K562 (cell line): ENCODE data around the gene KPNA4. TPM values are rescaled to one million over a fixed set of nuclear protein-coding genes. Genes with fewer than 3 reads are reported as not detected.

Source experiments
- ATAC-seq: fragments of 200-7000 bp; cut with Tn5 transposase; 3 replicates; pipeline ENCODE4 v1.9.1; 2020; ENCODE audit warnings: moderate library complexity
- BruUV-seq: library from RNA; stranded (reverse); fragments of 400-500 nt; replicated peaks from 2 replicates; lab custom pipeline; 2021; lab: Mats Ljungman, UMichigan
- CTCF ChIA-PET: fragments of 300-600 bp; formaldehyde crosslinking; extraction: SDS; loops from one replicate; lab custom pipeline; 2021; ENCODE audit warnings: low intra/inter-chr PET ratio; lab: Yijun Ruan, JAX
- POLR2A ChIA-PET: fragments of 300-600, 350-650 bp; sonication (Branson Sonifier 250); formaldehyde crosslinking; extraction: SDS; loops from one replicate; lab custom pipeline; 2021; ENCODE audit warnings: antibody characterized with exemption, inconsistent platforms; lab: Yijun Ruan, JAX
- DNase-seq, 4 experiments: peaks; one replicate each; pipeline versions ENCODE4 v3.0.0 to v3.0.0-alpha.2; 2011 to 2018; ENCODE audit warnings: low spot score in 3 of 4, mixed read lengths in 3 of 4; ENCODE audit errors: extremely low read depth in 1 of 4
- FAIRE-seq: peaks from 2 replicates; lab custom pipeline; 2011; peaks lifted over from hg19 to GRCh38; lab: Jason Lieb, UNC
- H2AFZ ChIP-seq: 2 replicates; pipeline ENCODE4 v1.6.0; 2011; ENCODE audit warnings: low read depth, low read length, control low read depth, inconsistent platforms
- H3K27ac ChIP-seq: fragments of 200-600 bp; 3 replicates; pipeline ENCODE4 v1.8.0; 2011; ENCODE audit warnings: low read depth, mild to moderate bottlenecking, control low read depth, inconsistent platforms, low read length, moderate library complexity, mixed read lengths; ENCODE audit errors: extremely low read depth
- H3K27me3 ChIP-seq, 2 experiments: fragments of 300-600 bp in 1 of 2; 2 replicates in 1 of 2; 3 replicates in 1 of 2; pipeline versions ENCODE4 v1.6.0 to v1.8.0; 2011; ENCODE audit warnings: inconsistent platforms in 2 of 2, low read length in 2 of 2, mild to moderate bottlenecking in 1 of 2, mixed read lengths in 1 of 2, moderate library complexity in 1 of 2; ENCODE audit not compliant: control insufficient read depth in 2 of 2, insufficient read depth in 2 of 2
- H3K36me3 ChIP-seq: fragments of 300-600 bp; 3 replicates; pipeline ENCODE4 v1.8.0; 2011; ENCODE audit warnings: mild to moderate bottlenecking, low read length, inconsistent platforms; ENCODE audit not compliant: control insufficient read depth, insufficient read depth
- H3K4me1 ChIP-seq, 2 experiments: fragments of 200-600 bp in 1 of 2; replicated peaks in 1 of 2; 2 replicates in 1 of 2; 3 replicates in 1 of 2; pipeline versions ENCODE4 v1.5.1 to v1.8.0; 2011; ENCODE audit warnings: inconsistent platforms in 2 of 2, low read length in 2 of 2, mild to moderate bottlenecking in 1 of 2, mixed read lengths in 1 of 2, moderate library complexity in 1 of 2; ENCODE audit not compliant: control insufficient read depth in 2 of 2, insufficient read depth in 2 of 2
- H3K4me2 ChIP-seq: 2 replicates; pipeline ENCODE4 v1.6.1; 2011; ENCODE audit warnings: low read length, control low read depth, inconsistent platforms, mixed read lengths; ENCODE audit not compliant: insufficient read depth
- H3K4me3 ChIP-seq: fragments of 200-600 bp; sonication (generic), shearing (Covaris generic); 2 replicates; pipeline ENCODE4 v1.5.1; 2016; ENCODE audit warnings: control low read depth, inconsistent platforms
- H3K79me2 ChIP-seq: fragments of 200-600 bp; 3 replicates; pipeline ENCODE4 v1.8.0; 2011; ENCODE audit warnings: low read length, inconsistent platforms; ENCODE audit not compliant: control insufficient read depth, insufficient read depth
- H3K9ac ChIP-seq, 2 experiments: 2 replicates each; pipeline versions ENCODE4 v1.6.0 to v1.6.1; 2011; ENCODE audit warnings: low read depth in 2 of 2, low read length in 2 of 2, control low read depth in 1 of 2, inconsistent platforms in 1 of 2, mild to moderate bottlenecking in 1 of 2, mixed read lengths in 1 of 2; ENCODE audit not compliant: insufficient read depth in 1 of 2
- H3K9me1 ChIP-seq: one replicate; pipeline ENCODE4 v1.6.0; 2011; ENCODE audit warnings: inconsistent platforms, mild to moderate bottlenecking, low read length, moderate library complexity; ENCODE audit not compliant: control insufficient read depth, insufficient read depth
- H3K9me3 ChIP-seq: replicated peaks from 2 replicates; pipeline ENCODE4 v1.5.1; 2011; ENCODE audit warnings: low read depth, low read length, inconsistent platforms; ENCODE audit not compliant: control insufficient read depth, insufficient read depth
- H4K20me1 ChIP-seq: replicated peaks from 2 replicates; pipeline ENCODE4 v1.6.1; 2011; ENCODE audit warnings: low read length, inconsistent platforms, mixed read lengths; ENCODE audit not compliant: control insufficient read depth, insufficient read depth
- CREM ChIP-seq: IDR thresholded peaks from 2 replicates; pipeline ENCODE4 v1.6.1; 2014; ENCODE audit warnings: antibody characterized with exemption, low read depth
- ESRRB ChIP-seq: fragments of 250-450 bp; sonication (Bioruptor Pico); IDR thresholded peaks from 2 replicates; pipeline ENCODE4 v1.5.0; 2020; ENCODE audit warnings: mild to moderate bottlenecking, moderate library complexity, borderline replicate concordance
- JUNB ChIP-seq: fragments of 450-650 bp; formaldehyde crosslinking; conservative IDR thresholded peaks from 2 replicates; pipeline ENCODE4 v1.4.0; 2020; ENCODE audit warnings: mild to moderate bottlenecking
- NBN ChIP-seq: fragments of 450-650 bp; IDR thresholded peaks from 2 replicates; pipeline ENCODE4 v1.6.1; 2016; ENCODE audit warnings: low read depth, mild to moderate bottlenecking
- POLR2G ChIP-seq: fragments of 200-400 bp; formaldehyde crosslinking; IDR thresholded peaks from 2 replicates; pipeline ENCODE4 v1.6.1; 2017; ENCODE audit warnings: low read depth, mild to moderate bottlenecking, antibody characterized with exemption, low read length, moderate library complexity
- RB1 ChIP-seq: fragments of 450-650 bp; IDR thresholded peaks from 2 replicates; pipeline ENCODE4 v1.6.1; 2017; ENCODE audit warnings: low read depth, mild to moderate bottlenecking
- RNF2 ChIP-seq: sonication (generic); IDR thresholded peaks from 2 replicates; pipeline ENCODE4 v1.6.1; 2016
- SETDB1 ChIP-seq: IDR thresholded peaks from one replicate; pipeline ENCODE4 v1.6.1; 2012; ENCODE audit warnings: low read length, control low read depth, inconsistent platforms
- SRF ChIP-seq, 2 experiments: fragments of 250-450, 450-650 bp in 1 of 2; sonication (Bioruptor Pico) in 1 of 2; sonication (generic) in 1 of 2; formaldehyde crosslinking; IDR thresholded peaks; 2 replicates each; pipeline versions ENCODE4 v1.5.0 to v1.5.1; 2020 to 2022; ENCODE audit warnings: mild to moderate bottlenecking in 1 of 2, missing genetic modification reagents in 1 of 2
- TCF7L2 ChIP-seq: fragments of 150-350 bp; IDR thresholded peaks from 2 replicates; pipeline ENCODE4 v1.6.1; 2016; ENCODE audit warnings: low read depth, mild to moderate bottlenecking, low read length, moderate library complexity
- ZKSCAN3 ChIP-seq: fragments of 250-450 bp; sonication (Bioruptor Pico); IDR thresholded peaks from 2 replicates; pipeline ENCODE4 v1.4.0; 2020
- ZNF146 ChIP-seq: IDR thresholded peaks from one replicate; pipeline ENCODE4 v1.6.1; 2018; ENCODE audit warnings: missing compliant biosample characterization; ENCODE audit not compliant: unreplicated experiment
- WGBS: fragments of 100-300 bp; shearing (Covaris generic); methylation state at CpG from one replicate; pipeline ENCODE4 v1.1.6; 2016; ENCODE audit warnings: low coverage, mixed read lengths; ENCODE audit not compliant: insufficient coverage; ENCODE audit errors: missing lambda C conversion rate; 5-methylcytosine and 5-hydroxymethylcytosine counted together
- in situ Hi-C: fragments of 300-500 bp; cut with MboI; formaldehyde crosslinking; loops from 4 replicates; pipeline ENCODE4 v1.15.0; 2018; ENCODE audit warnings: inconsistent platforms, mixed read lengths
- intact Hi-C: fragments of 100-400 bp; cut with micrococcal nuclease; formaldehyde crosslinking; loops from 2 replicates; pipeline ENCODE4 v1.14.2; 2022
- polyA plus RNA-seq, 8 experiments: library from polyadenylated mRNA; depleted of rRNA in 4 of 8; stranded (reverse) in 5 of 8; unstranded in 3 of 8; fragments of >200 nt; fragmentation: Nextera tagmentation in 2 of 8; fragmentation: Illumina TruSeq in 1 of 8; extraction: Ambion mirVana in 2 of 8; extraction: Trizol in 1 of 8; gene quantifications; 2 replicates each; pipeline versions ENCODE4 v1.2.1 to v1.2.3, GENCODE V29; 2011 to 2014; ENCODE audit warnings: inconsistent platforms in 1 of 8, missing spikeins in 1 of 8
- total RNA-seq, 7 experiments: library from RNA; depleted of rRNA in 6 of 7; stranded (reverse); fragments of >200 nt in 6 of 7; fragmentation: Illumina TruSeq in 2 of 7; extraction: Trizol in 2 of 7; gene quantifications; 2 replicates each; pipeline versions ENCODE4 v1.2.1 to v1.2.3, GENCODE V29; 2011 to 2021; ENCODE audit warnings: low replicate concordance in 1 of 7
- TF ChIP-seq, protein P1 (sequence below), 3 experiments: fragments of 200-800 bp in 1 of 3; sonication (Bioruptor generic) in 1 of 3; sonication (generic) in 1 of 3; formaldehyde crosslinking in 1 of 3; IDR thresholded peaks; 2 replicates each; pipeline versions ENCODE4 v1.6.1 to v1.8.0; 2016 to 2022; ENCODE audit warnings: mild to moderate bottlenecking in 2 of 3, missing compliant biosample characterization in 2 of 3, missing genetic modification characterization in 2 of 3, missing genetic modification reagents in 1 of 3
- TF ChIP-seq, protein P2 (sequence below), 2 experiments: fragments of 450-650 bp in 1 of 2; sonication (generic) in 1 of 2; formaldehyde crosslinking; conservative IDR thresholded peaks; 2 replicates each; pipeline versions ENCODE4 v1.4.0 to v1.8.1; 2020 to 2022; ENCODE audit warnings: mild to moderate bottlenecking in 1 of 2, missing genetic modification reagents in 1 of 2
- TF ChIP-seq, protein P3 (sequence below): fragments of 250-450 bp; sonication (Bioruptor Pico); IDR thresholded peaks from 2 replicates; pipeline ENCODE4 v1.6.1; 2021; ENCODE audit warnings: mild to moderate bottlenecking
- TF ChIP-seq, protein P4 (sequence below): fragments of 200-800 bp; sonication (Bioruptor generic); IDR thresholded peaks from 2 replicates; pipeline ENCODE4 v1.6.1; 2017; ENCODE audit warnings: missing genetic modification characterization, missing compliant biosample characterization

KPNA4 gene
- total and polyA plus RNA-seq, 9 of the 15 experiments (the other 6 are each of a cell fraction or from before 2014, with no cell fraction given): 13.9 to 66.6 (median 34.5) TPM

DNA sequence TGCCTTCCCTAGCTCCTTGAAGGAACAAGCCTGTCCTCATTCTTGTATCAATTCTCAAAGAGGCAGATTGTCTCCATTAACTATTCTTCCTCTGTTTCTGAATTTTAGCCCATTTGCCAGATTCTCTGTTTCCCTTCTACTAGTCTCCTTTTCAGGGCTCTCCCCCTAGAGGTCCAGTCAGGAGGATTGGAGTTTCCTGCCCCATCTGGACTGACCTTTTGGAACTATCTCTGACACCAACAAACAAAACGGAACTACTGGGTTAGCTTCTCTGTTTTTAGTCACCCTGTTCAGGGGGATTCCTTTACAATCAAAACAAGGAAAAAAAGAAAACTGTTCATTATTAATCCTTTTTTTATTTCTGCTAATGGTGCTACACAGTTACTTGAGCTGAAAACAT lies 10.2 kb upstream of the KPNA4 start:
- TF ChIP-seq SRF (CRISPR knock-in tag; IDR thresholded peaks at IDR 0.05): no peak
- TF ChIP-seq RNF2: no peak
- no peak for TF ChIP-seq CREM
- TF ChIP-seq, protein P1, sequence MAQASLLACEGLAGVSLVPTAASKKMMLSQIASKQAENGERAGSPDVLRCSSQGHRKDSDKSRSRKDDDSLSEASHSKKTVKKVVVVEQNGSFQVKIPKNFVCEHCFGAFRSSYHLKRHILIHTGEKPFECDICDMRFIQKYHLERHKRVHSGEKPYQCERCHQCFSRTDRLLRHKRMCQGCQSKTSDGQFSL (CRISPR knock-in tag; IDR thresholded peaks at IDR 0.05): no peak
- TF ChIP-seq, protein P1 (tag; IDR thresholded peaks at IDR 0.05): no peak
- TF ChIP-seq NBN: no peak
- no peak for TF ChIP-seq ZKSCAN3 (CRISPR knock-in tag)
- TF ChIP-seq, protein P2, sequence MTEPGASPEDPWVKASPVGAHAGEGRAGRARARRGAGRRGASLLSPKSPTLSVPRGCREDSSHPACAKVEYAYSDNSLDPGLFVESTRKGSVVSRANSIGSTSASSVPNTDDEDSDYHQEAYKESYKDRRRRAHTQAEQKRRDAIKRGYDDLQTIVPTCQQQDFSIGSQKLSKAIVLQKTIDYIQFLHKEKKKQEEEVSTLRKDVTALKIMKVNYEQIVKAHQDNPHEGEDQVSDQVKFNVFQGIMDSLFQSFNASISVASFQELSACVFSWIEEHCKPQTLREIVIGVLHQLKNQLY (CRISPR knock-in tag; conservative IDR thresholded peaks at IDR 0.05): no peak
- TF ChIP-seq, protein P3, sequence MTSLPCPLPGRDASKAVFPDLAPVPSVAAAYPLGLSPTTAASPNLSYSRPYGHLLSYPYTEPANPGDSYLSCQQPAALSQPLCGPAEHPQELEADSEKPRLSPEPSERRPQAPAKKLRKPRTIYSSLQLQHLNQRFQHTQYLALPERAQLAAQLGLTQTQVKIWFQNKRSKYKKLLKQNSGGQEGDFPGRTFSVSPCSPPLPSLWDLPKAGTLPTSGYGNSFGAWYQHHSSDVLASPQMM (CRISPR knock-in tag): no peak
- TF ChIP-seq ZNF146 (CRISPR knock-in tag): no peak
- TF ChIP-seq TCF7L2: no peak
- TF ChIP-seq, protein P4, sequence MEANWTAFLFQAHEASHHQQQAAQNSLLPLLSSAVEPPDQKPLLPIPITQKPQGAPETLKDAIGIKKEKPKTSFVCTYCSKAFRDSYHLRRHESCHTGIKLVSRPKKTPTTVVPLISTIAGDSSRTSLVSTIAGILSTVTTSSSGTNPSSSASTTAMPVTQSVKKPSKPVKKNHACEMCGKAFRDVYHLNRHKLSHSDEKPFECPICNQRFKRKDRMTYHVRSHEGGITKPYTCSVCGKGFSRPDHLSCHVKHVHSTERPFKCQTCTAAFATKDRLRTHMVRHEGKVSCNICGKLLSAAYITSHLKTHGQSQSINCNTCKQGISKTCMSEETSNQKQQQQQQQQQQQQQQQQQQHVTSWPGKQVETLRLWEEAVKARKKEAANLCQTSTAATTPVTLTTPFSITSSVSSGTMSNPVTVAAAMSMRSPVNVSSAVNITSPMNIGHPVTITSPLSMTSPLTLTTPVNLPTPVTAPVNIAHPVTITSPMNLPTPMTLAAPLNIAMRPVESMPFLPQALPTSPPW (CRISPR knock-in tag): no peak
- TF ChIP-seq RB1: no peak
- no peak for TF ChIP-seq POLR2G
- no peak for TF ChIP-seq SETDB1
- no peak for TF ChIP-seq ESRRB
- TF ChIP-seq JUNB: no peak
- TF ChIP-seq, all 486 proteins: peak for 0
- Histone ChIP-seq H3K9me1 (no peaks in the 10 kb centered on the region), H3K9ac (no peak overlapping the region), H3K4me3 (no peak overlapping the region), H3K27me3 (no peaks in the 10 kb centered on the region; a peak in 1 of 5 replicates), H3K27ac (no peak overlapping the region), H3K79me2 (no peaks in the 10 kb centered on the region), H3K9me3 (no peaks in the 10 kb centered on the region; the same call in 1 of the 2 replicates), H3K4me1 (no peaks in the 10 kb centered on the region), H4K20me1 (no peaks in the 10 kb centered on the region), H2AFZ (no peak overlapping the region), H3K36me3 (no peaks in the 10 kb centered on the region), H3K4me2 (no peak overlapping the region)
- ATAC-seq: no peak
- WGBS: 7% methylated on average over 1 of the region's 1 CpG
- CTCF ChIA-PET: no interaction called here
- in situ Hi-C loops: no loop called here
- no peak for FAIRE-seq
- no peak for DNase-seq
- intact Hi-C loops: loop anchor here (5.0 kb wide), 1 partner anchor 132 kb away; no protein-coding TSS in a partner anchor
- POLR2A ChIA-PET: no interaction called here
- BruUV-seq: no TSS peak
